ENCODE results near the gene IYD.

The IYD gene

GRCh38 chr6:150416128-150416527 is 47.3 kb downstream of the IYD start:
- Histone ChIP-seq H3K4me3 (ENCODE audit: low read depth, low read length) (no peak overlapping the region), H3K36me3 (no peaks in the 10 kb centered on the region), H3K4me1 (no peaks in the 10 kb centered on the region), H3K9me3 (no peaks in the 10 kb centered on the region), H3K27me3 (peaks cover 9% of the 10 kb centered on the region; the same call in 1 of the 2 replicates)
- no peak for TF ChIP-seq CTCF (IDR thresholded peaks at IDR 0.05; ENCODE audit: low read depth, low read length)
- DNase-seq: no peak

DNA sequence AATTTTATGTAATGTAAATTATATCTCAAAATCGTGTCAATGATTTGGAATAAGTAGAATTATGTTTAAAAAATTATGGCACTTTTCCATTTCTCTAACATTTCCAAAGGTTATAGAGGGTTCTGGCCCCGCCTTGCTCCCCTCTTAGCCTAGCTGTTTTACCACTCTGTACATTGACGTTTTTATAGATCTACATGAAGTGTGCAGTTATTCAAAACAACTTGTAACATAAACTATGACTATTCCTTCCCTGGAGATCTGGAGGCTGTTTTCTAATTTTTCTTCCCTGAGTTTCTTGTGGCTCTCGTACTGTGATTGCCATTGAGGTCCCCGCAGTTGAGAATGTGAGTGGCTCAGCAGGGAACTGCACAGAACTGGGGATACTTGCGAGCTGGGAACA is 48.4 kb downstream of the IYD start:
- Histone ChIP-seq H3K9me3 (no peaks in the 10 kb centered on the region), H3K27me3 (peaks cover 9% of the 10 kb centered on the region; the same call in 1 of the 2 replicates), H3K4me1 (no peaks in the 10 kb centered on the region), H3K4me3 (ENCODE audit: low read depth, low read length) (no peak overlapping the region), H3K36me3 (no peaks in the 10 kb centered on the region)
- TF ChIP-seq CTCF (IDR thresholded peaks at IDR 0.05; ENCODE audit: low read depth, low read length): no peak
- DNase-seq: no peak

DNA sequence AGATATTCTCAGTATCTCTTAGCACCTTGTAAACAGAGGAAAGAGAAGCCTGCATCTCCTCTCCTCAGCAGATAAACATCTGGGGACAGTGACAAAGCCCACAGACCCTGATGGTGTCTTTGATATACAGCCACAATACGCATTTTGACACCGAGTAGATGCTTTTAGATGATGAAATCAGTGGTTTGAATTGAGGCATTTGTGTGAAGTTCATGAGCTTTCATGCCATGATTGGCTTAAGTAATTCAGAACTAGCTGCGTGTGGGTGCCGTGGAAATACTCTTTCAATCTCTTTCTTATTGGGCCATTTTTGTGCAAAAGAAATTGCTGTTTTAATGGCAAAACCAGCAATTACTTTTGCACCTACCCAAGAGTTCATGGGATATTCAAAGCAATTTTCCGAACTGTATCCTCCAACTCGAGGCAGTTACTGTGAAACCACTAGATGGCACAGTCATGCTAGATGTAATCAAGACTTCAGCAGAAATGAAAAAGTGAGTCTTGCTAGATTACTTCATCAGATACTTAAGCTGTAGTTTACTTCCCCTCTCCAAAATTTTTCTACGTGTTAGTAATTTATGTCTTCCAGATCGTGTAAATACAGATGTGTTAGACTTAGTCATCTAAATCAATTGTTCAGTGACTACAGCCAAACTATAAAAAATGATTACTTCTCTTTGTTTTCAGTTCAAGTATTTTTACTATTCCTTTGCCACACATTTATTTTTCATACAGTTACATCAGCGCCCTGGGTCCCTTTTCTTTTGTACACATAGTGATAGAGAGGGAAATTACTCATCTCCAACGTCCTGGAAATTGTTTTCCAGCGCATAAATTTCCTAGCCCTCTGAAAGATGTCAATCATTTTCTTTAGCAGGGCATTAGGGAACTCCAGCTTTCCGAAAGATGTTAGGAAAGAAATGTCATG is 49.4 kb downstream of the IYD start:
- Histone ChIP-seq H3K9me3 (no peaks in the 10 kb centered on the region), H3K36me3 (no peaks in the 10 kb centered on the region), H3K4me1 (no peaks in the 10 kb centered on the region), H3K27me3 (peaks cover 9% of the 10 kb centered on the region; the same call in 1 of the 2 replicates), H3K4me3 (ENCODE audit: low read depth, low read length) (peak overlapping the region; percentile 38)
- no peak for DNase-seq
- TF ChIP-seq CTCF (IDR thresholded peaks at IDR 0.05; ENCODE audit: low read depth, low read length): peak; percentile 87

DNA sequence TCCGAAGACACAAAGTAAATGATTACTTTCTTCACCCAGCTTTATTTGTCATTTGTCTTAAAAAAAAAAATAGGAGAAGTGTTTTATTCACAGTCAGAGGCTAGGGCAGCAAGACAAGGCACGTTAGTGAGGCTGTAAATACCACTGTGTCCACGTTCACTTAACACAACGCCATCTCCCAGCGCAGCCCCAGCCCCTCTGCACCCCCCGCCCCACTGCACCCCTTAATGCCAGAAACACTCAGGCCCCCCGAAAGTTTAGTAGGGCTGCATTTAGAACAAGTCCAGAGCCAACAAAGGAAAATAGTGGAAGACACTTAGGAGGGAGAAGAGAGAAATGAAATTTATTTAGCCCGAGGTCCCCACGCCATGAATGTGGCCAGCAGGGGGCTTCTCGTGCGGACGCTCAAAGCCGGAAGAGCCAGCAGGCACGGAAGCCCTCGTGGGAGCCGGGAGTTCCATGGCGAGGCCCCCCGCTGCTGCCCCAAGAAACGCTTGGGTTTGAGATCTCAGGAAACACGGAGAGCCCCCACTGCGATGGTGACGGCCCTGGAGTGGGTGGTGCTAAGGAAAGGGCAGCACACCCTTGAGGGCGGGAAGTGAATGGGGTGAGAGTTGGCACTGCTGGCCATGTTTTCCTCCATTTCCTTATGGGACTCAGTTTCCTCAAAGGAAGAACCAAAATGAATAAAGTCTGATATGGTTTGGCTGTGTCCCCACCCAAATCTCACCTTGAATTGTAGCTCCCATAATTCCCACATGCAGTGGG is 50.2 kb downstream of the IYD start:
- Histone ChIP-seq H3K4me1 (no peaks in the 10 kb centered on the region), H3K27me3 (peaks cover 9% of the 10 kb centered on the region; the same call in 1 of the 2 replicates), H3K4me3 (ENCODE audit: low read depth, low read length) (peak overlapping the region; percentile 38), H3K36me3 (no peaks in the 10 kb centered on the region), H3K9me3 (no peaks in the 10 kb centered on the region)
- peak; percentile 73 for TF ChIP-seq CTCF (IDR thresholded peaks at IDR 0.05; ENCODE audit: low read depth, low read length)
- DNase-seq: peak; percentile 67

- TF ChIP-seq CTCF (IDR thresholded peaks at IDR 0.05; ENCODE audit: low read depth, low read length): no peak
- H3K4me3 ChIP-seq (ENCODE audit: low read depth, low read length): no peak overlapping the region
These were observed 51.6 kb downstream of the IYD start for GRCh38 chr6:150420428-150420827.

More at GRCh38 chr6:150420428-150420827, 51.6 kb downstream of the IYD start:
- DNase-seq: no peak
- Histone ChIP-seq H3K9me3 (no peaks in the 10 kb centered on the region), H3K36me3 (no peaks in the 10 kb centered on the region), H3K4me1 (no peaks in the 10 kb centered on the region), H3K27me3 (peaks cover 9% of the 10 kb centered on the region; the same call in 1 of the 2 replicates)
